Naive thymus-derived CD8-positive, alpha-beta T cell (primary cell): ENCODE measurements around the gene KEAP1. TPM values are rescaled to one million over a fixed set of nuclear protein-coding genes. Genes with fewer than 3 reads are reported as not detected.
"Not testable (repeated sequence)": the region's sequence is repeated elsewhere in the genome, so short reads cannot be mapped to it uniquely, and the experiment has no call there.

Experiments used
- ATAC-seq, 2 donors: fragments of 150-1000 bp; cut with Tn5 transposase in 1 of 2; sonication (Bioruptor Pico), chemical (Tn5 transposase) in 1 of 2; 1 replicate in 1 of 2; 2 replicates in 1 of 2; pipeline ENCODE4 v1.10.0; 2021; ENCODE audit warnings: mild to moderate bottlenecking in 2 of 2, moderate library complexity in 2 of 2
- POLR2A ChIA-PET: fragments of 350-600 bp; sonication (Branson Sonifier 250); formaldehyde crosslinking; loops from one replicate; lab custom pipeline; 2021; ENCODE audit warnings: antibody characterized with exemption; lab: Charles Lee
- DNase-seq, 10 donors: peaks; one replicate each; pipeline versions ENCODE4 v3.0.0 to v3.0.0-alpha.2; 2020 to 2022
- H3K27ac Mint-ChIP-seq, 10 donors: one replicate each; pipeline ENCODE4 v1.8.0; 2020 to 2022; ENCODE audit warnings: mild to moderate bottlenecking in 10 of 10, mixed read lengths in 10 of 10, moderate library complexity in 4 of 10, inconsistent platforms in 1 of 10
- H3K27me3 Mint-ChIP-seq, 5 donors: one replicate each; pipeline ENCODE4 v1.8.0; 2021 to 2022; ENCODE audit warnings: mixed read lengths in 5 of 5
- H3K36me3 Mint-ChIP-seq, 3 donors: one replicate each; pipeline ENCODE4 v1.8.0; 2020 to 2022; ENCODE audit warnings: mixed read lengths in 3 of 3, mild to moderate bottlenecking in 2 of 3, inconsistent platforms in 1 of 3
- H3K4me1 Mint-ChIP-seq, 4 donors: one replicate each; pipeline ENCODE4 v1.8.0; 2021 to 2022; ENCODE audit warnings: mixed read lengths in 4 of 4
- H3K4me3 Mint-ChIP-seq, 10 donors: one replicate each; pipeline ENCODE4 v1.8.0; 2020 to 2022; ENCODE audit warnings: mild to moderate bottlenecking in 10 of 10, mixed read lengths in 10 of 10, moderate library complexity in 6 of 10, inconsistent platforms in 1 of 10
- H3K9me3 Mint-ChIP-seq, 9 donors: one replicate each; pipeline ENCODE4 v1.8.0; 2020 to 2022; ENCODE audit warnings: mixed read lengths in 9 of 9, mild to moderate bottlenecking in 3 of 9, inconsistent platforms in 1 of 9, moderate library complexity in 1 of 9
- polyA plus RNA-seq, 3 donors: library from polyadenylated mRNA; unstranded; fragments of 300-500 nt; fragmentation: Illumina TruSeq; gene quantifications; one replicate each; pipeline ENCODE4 v1.2.3, GENCODE V29; 2021
- total RNA-seq, 8 experiments: library from RNA in 2 of 8; stranded (reverse) in 2 of 8; gene quantifications; one replicate each; pipeline ENCODE4 v1.2.3 and lab custom pipeline; 2021 to 2026

The KEAP1 gene
- total and polyA plus RNA-seq, 5 experiments from 2014 or later = 15.1 to 35.2 (median 25.7) TPM

DNA sequence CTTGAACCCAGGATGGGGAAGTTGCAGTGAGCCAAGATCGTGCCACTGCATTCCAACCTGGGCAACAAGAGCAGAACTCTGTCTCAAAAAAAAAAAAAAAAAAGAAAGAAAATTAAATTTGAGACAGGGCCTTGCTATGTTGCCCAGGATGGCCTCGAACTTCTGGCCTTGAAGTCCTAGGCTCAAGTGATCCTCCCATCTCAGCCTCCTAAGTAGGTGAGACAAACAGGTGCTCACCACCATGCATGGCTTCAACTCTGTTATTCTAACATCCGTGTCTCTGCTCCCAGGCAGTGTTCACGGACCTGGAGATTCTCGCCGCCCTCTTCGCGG, 42.5 kb downstream of the KEAP1 start:
- Mint-ChIP-seq H3K36me3 (no peaks in the 10 kb centered on the region), H3K27me3 (no peaks in the 10 kb centered on the region), H3K27ac (peak overlapping the region in 2 of 10 donors; percentile 31 to 50), H3K9me3 (no peaks in the 10 kb centered on the region), H3K4me1 (peaks cover 6 to 11% (median 9%) of the 10 kb centered on the region in 4 donors), H3K4me3 (peak overlapping the region in 9 of 10 donors; percentile 39 to 73 (median 63))
- POLR2A ChIA-PET = interaction anchor here (0.7 kb wide), 1 partner anchor 79 kb away, joined by 3 read pairs; no protein-coding TSS in a partner anchor
- no peak for DNase-seq
- no peak for ATAC-seq

DNA sequence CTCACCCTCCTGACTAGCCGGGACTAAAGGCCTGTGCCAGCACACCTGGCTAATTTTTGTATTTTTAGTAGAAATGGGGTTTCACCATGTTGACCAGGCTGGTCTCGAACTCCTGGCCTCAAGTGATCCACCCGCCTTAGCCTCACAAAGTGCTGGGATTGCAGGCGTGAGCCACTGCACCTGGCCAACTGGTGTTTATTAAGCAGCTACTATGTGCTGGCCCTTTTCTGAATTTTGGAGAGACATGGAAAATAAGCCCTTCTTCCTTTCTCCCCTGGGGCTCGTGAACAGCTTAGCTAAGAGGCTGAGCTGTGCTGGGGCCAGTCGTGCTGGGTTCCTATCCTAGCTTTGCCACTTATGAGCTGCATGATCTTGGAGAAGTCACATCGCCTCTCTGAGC, 44.4 kb downstream of the KEAP1 start:
- H3K4me1 Mint-ChIP-seq = peaks cover 6 to 11% (median 9%) of the 10 kb centered on the region in 4 donors
- H3K27ac Mint-ChIP-seq = peak overlapping the region in 2 of 10 donors; percentile 19 to 20
- H3K9me3 Mint-ChIP-seq, POLR2A ChIA-PET, H3K4me3 Mint-ChIP-seq, H3K27me3 Mint-ChIP-seq, ATAC-seq, H3K36me3 Mint-ChIP-seq, DNase-seq: not testable (repeated sequence)

DNA sequence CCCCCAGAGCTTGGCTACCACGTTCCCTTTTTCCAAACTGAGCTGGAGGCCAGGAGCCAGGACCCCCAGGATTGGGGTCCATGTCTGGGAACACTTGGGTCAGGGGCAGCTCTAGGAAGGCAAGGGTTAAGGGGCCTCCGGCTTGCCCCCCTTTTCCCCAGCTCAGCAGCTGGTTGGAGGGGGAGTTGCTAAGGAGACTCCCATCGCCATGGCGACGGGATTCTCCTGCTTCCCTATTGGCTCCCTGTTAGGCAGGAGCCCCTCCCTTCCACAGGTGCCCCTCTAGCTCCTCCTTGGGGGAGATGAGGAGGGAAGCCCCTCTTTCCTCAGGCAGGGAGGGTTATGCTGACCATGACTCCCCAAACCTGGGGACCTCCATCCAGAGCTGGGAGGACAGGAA, 48.9 kb downstream of the KEAP1 start:
- no peaks in the 10 kb centered on the region for H3K9me3 Mint-ChIP-seq
- H3K4me1 Mint-ChIP-seq = peaks cover 0 to 11% (median 0%) of the 10 kb centered on the region in 4 donors
- H3K27ac Mint-ChIP-seq = no peak overlapping the region
- H3K36me3 Mint-ChIP-seq = no peaks in the 10 kb centered on the region
- ATAC-seq (no peak), DNase-seq (no peak)
- H3K27me3 Mint-ChIP-seq = peaks cover 2 to 15% (median 8%) of the 10 kb centered on the region in 5 donors
- H3K4me3 Mint-ChIP-seq = no peak overlapping the region
- POLR2A ChIA-PET = no interaction called here

DNA sequence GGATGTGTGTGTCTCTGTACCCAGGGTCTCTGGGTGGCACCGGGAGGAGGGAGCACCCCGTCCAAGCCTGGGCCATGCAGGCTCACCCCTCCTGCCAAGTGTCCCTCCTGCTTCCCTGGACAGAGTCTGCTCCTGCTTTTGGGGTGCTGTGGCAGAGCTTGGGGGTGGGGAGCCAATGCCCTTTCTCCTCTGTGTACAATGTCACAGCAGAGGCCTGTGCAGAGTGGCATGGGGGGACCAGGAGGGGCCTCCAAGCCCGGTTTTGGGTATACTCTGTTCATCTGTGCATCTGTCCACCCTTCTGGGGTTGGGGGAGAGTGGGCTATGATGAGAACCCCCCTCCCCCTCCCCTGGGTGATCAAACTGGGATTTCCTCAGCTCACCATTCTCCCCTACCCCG, 49.3 kb downstream of the KEAP1 start:
- no peak for ATAC-seq
- Mint-ChIP-seq H3K36me3 (no peaks in the 10 kb centered on the region), H3K9me3 (no peaks in the 10 kb centered on the region), H3K4me1 (peaks cover 0 to 11% (median 0%) of the 10 kb centered on the region in 4 donors), H3K27ac (peak overlapping the region in 1 of 10 donors; percentile 35), H3K27me3 (peaks cover 2 to 15% (median 8%) of the 10 kb centered on the region in 5 donors), H3K4me3 (no peak overlapping the region)
- DNase-seq = no peak
- POLR2A ChIA-PET = no interaction called here

DNA sequence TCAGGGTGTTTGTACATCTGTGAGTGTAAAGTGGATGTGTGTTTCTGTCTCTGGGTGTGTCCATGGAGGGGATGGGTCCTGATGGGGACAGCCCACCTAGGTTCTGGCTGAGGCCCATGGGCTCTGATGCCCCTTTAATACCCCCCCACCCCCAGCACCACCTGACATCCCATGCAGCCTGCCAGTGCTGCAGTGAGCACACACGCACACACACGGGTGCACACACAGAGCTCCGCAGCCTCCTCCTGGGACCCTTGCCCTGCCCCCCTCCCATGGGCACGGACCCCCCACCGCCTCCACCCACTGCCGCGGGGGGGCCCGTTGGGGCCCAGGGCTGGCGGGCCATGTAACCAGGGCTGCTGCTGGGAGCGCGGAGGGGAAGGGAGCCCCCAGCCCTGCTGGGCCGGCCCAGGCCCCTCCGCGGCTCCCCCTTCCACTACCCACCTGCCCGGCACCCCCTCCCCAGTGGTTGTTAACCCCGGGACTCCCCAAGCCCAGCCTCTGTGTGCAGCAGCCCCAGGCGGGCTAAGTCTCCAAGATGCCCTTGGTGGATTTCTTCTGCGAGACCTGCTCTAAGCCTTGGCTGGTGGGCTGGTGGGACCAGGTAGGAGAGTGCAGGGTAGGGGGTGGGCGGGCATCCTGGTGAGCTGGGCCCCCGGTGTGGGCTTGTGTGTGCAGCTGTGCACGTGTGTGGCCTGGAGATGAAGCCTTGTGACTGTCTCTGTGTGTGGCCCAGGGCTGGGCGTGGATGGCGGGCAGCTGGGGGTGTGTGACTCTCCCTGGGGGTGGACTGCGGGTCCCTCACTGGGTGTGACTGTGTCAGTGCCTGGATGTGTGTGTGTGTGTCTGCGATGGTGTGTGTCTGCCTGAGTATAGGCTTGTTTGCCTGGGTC, 50.2 kb downstream of the KEAP1 start:
- Mint-ChIP-seq H3K9me3 (no peaks in the 10 kb centered on the region), H3K27me3 (peaks cover 2 to 15% (median 8%) of the 10 kb centered on the region in 5 donors), H3K36me3 (no peaks in the 10 kb centered on the region), H3K27ac (peak overlapping the region in 1 of 10 donors; percentile 24), H3K4me1 (peaks cover 0 to 11% (median under 1%) of the 10 kb centered on the region in 4 donors), H3K4me3 (no peak overlapping the region)
- POLR2A ChIA-PET = no interaction called here
- no peak for ATAC-seq
- no peak for DNase-seq

DNA sequence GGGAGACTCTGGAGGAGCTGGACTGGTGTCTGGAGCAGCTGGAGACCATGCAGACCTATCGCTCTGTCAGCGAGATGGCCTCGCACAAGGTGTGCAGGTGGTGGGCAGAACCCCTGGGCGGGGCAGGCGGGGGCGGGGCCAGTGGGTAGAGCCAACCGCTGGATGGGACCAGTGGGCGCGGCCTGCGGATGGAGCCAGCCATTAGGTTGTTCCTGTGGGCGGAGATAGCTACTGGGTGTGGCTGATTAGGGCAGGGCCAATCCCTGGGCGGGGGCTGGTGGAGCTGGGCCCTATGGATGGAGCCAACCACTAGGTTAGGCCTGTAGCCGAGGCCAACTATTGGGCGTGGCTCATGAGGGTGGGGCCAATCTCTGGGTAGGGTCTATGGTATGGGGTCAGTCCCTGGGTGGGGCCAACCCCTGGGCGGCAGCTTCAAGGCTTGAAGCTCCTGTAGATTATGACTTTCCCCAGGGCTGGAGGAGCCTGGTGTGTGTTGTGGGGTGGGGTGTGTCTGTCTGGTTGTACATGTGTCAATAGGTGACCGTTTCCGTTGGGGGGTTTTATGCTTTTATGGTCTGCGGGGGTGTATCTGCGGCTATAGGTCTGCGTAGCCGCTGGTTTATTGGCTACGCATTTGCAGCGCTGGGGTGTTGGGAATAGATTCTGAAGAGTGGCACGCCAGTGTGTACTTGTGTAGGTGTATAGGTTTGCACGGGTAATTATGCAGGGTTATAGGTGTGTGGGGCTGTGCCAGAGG, 52.1 kb downstream of the KEAP1 start:
- H3K9me3 Mint-ChIP-seq = no peaks in the 10 kb centered on the region
- DNase-seq = no peak
- no peak for ATAC-seq
- H3K27ac Mint-ChIP-seq = peak overlapping the region in 1 of 10 donors; percentile 24
- POLR2A ChIA-PET = interaction anchor here (0.6 kb wide), 1 partner anchor 84 kb away, joined by 4 read pairs; no protein-coding TSS in a partner anchor
- peaks cover 0 to 11% (median 4%) of the 10 kb centered on the region in 4 donors for H3K4me1 Mint-ChIP-seq
- H3K4me3 Mint-ChIP-seq = no peak overlapping the region
- H3K36me3 Mint-ChIP-seq = no peaks in the 10 kb centered on the region
- peaks cover 2 to 15% (median 8%) of the 10 kb centered on the region in 5 donors for H3K27me3 Mint-ChIP-seq

DNA sequence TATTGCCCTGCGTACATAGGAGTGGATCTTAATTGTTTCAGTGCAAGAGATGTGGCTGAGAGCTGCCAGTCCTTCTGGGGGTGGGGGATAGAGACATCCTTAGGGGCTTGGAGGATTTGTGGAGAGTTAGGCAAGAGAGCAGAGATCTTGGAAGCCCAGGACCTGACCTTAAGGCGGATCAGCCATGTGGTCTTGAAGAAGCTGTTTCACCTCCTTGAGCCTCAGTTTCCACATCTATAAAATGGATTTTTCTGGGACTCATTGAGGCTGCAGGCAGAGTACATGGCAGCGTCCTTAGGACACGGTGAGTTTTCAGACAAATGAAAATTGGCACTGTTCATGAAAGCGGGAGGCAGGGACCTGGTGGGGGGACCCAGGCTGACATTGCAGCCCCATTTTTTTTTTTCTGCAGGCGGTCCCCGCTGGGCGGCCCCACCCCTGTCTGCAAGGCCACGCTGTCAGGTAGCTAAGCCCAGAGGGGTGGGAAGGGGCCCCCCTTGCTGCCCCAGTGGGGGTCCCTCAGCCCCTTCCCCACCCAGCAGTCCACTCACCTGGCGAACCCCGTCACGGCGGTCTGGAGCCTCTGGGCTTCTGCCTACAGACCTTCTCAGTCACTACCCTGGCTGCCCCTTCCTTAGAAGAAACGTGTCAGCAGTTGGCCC, 52.8 kb downstream of the KEAP1 start:
- Mint-ChIP-seq H3K36me3 (no peaks in the 10 kb centered on the region), H3K4me1 (peaks cover 0 to 11% (median 4%) of the 10 kb centered on the region in 4 donors), H3K27ac (peak overlapping the region in 2 of 10 donors; percentile 24 to 53), H3K9me3 (no peaks in the 10 kb centered on the region), H3K27me3 (peaks cover 2 to 15% (median 8%) of the 10 kb centered on the region in 5 donors), H3K4me3 (no peak overlapping the region)
- POLR2A ChIA-PET = no interaction called here
- DNase-seq (no peak), ATAC-seq (no peak)

DNA sequence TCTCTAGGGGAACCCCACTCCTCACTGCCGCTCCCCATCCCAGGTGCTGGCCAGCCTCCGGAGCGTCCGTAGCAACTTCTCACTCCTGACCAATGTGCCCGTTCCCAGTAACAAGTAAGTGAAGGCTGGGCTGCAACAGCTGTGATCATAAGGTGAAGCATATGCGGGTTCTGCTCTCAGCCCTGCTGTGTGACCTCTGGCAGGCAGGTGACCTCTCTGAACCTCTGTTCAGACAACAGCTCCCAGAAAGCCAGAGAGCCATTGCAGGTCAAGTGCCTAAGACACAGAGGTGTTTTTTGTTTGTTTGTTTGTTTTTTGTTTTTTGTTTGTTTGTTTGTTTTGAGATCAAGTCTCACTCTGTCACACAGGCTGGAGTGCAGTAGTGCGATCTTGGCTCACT, 54.1 kb downstream of the KEAP1 start:
- DNase-seq = no peak
- no peak overlapping the region for H3K4me3 Mint-ChIP-seq
- no peaks in the 10 kb centered on the region for H3K9me3 Mint-ChIP-seq
- POLR2A ChIA-PET = no interaction called here
- ATAC-seq = no peak
- no peaks in the 10 kb centered on the region for H3K36me3 Mint-ChIP-seq
- peaks cover 2 to 15% (median 8%) of the 10 kb centered on the region in 5 donors for H3K27me3 Mint-ChIP-seq
- peak overlapping the region in 1 of 10 donors; percentile 68 for H3K27ac Mint-ChIP-seq
- peaks cover 0 to 11% (median 4%) of the 10 kb centered on the region in 4 donors for H3K4me1 Mint-ChIP-seq

DNA sequence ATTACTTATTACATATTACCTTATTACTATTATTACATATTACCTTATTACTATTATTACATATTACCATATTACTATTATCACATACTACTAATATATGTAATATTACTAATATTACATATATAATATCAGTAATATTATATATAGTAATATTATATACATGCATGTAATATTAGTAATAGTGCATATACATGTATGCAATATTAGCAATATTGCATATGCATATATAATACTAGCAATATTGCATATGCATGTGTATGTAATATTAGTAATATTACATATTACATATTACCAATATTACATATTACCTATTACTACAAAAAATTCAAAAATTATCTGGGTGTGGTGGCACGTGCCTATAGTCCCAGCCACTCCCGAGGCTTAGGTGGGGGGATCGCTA, 60.5 kb downstream of the KEAP1 start:
- Mint-ChIP-seq H3K36me3 (no peaks in the 10 kb centered on the region), H3K4me1 (peaks cover 0 to 3% (median under 1%) of the 10 kb centered on the region in 4 donors), H3K27ac (no peak overlapping the region), H3K4me3 (no peak overlapping the region), H3K9me3 (no peaks in the 10 kb centered on the region), H3K27me3 (no peaks in the 10 kb centered on the region)
- DNase-seq (no peak), ATAC-seq (no peak)
- POLR2A ChIA-PET = interaction anchor here (0.6 kb wide), 1 partner anchor 8 kb away, joined by 6 read pairs; no protein-coding TSS in a partner anchor

DNA sequence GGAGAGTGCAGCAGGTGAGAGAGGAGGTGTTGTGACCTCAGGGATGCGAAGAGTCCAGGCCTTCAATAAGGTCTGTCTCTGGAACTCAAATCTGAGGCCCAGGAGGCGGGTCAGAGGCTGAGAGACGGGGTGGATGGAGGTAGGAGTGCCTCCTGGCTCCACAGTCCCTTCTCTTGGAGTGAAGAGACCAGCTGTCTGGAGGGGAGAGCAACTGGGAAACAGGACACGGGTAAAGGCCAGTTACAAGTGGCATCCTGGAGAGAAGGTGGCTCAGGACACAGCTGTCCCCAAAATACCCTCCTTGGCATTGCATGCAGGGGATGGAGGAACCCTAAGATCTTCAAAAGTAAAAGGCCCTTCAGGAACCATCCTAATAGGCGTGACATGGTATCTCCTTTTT, 63.6 kb downstream of the KEAP1 start:
- no peak overlapping the region for H3K27ac Mint-ChIP-seq

More for the DNA sequence above, 63.6 kb downstream of the KEAP1 start:
- DNase-seq (no peak), ATAC-seq (no peak)
- Mint-ChIP-seq H3K4me3 (no peak overlapping the region), H3K4me1 (peaks cover 0 to 3% (median 0%) of the 10 kb centered on the region in 4 donors), H3K36me3 (no peaks in the 10 kb centered on the region), H3K9me3 (no peaks in the 10 kb centered on the region), H3K27me3 (no peaks in the 10 kb centered on the region)
- POLR2A ChIA-PET = no interaction called here
